Spleen (tissue), 7 donors: ENCODE measurements around the gene FSTL4.

ENCODE experiments used
- CTCF ChIP-seq, 11 experiments: fragments of 200-600 bp in 7 of 11; fragments of 450-650 bp in 4 of 11; sonication (generic) in 4 of 11; IDR thresholded peaks in 8 of 11; conservative IDR thresholded peaks in 3 of 11; 1 replicate in 7 of 11; 2 replicates in 4 of 11; pipeline versions ENCODE4 v1.4.0 to v1.8.0; 2016 to 2021; ENCODE audit warnings: antibody characterized with exemption in 11 of 11, inconsistent platforms in 4 of 11, mild to moderate bottlenecking in 1 of 11
- POLR2AphosphoS5 ChIP-seq, 3 donors: sonication (generic); formaldehyde crosslinking; IDR thresholded peaks; one replicate each; pipeline ENCODE4 v1.5.1; 2017; ENCODE audit warnings: antibody characterized with exemption in 3 of 3
- donor health status: DM: no; HTN: no; CAD: no; lungs with moderate emphysema.
- donor health status: DM: no; HTN: no; CAD: no.
- donor health status: DM: no; HTN: no; CAD: no.

GRCh38 chr5:133469846-133470245 is 142.5 kb downstream of the FSTL4 start:
- no peak for TF ChIP-seq CTCF (IDR thresholded peaks at IDR 0.05 in 8 of 11, conservative IDR thresholded peaks at IDR 0.05 in 3 of 11)
- no peak for TF ChIP-seq POLR2AphosphoS5 (IDR thresholded peaks at IDR 0.05)
